Activated CD4-positive, alpha-beta T cell treated with anti-CD3 and anti-CD28 coated beads for 48 hours (primary cell): ENCODE results near the gene CRAMP1.
A peak's percentile ranks its signal among the peaks of the same experiment; 100 is the strongest.

ENCODE experiments used
- DNase-seq: peaks from one replicate; pipeline ENCODE4 v3.0.0-alpha.2; 2020

Gene CRAMP1

GRCh38 chr16:1721372-1721771 is 109.2 kb downstream of the CRAMP1 start:
- DNase-seq: no peak

DNA sequence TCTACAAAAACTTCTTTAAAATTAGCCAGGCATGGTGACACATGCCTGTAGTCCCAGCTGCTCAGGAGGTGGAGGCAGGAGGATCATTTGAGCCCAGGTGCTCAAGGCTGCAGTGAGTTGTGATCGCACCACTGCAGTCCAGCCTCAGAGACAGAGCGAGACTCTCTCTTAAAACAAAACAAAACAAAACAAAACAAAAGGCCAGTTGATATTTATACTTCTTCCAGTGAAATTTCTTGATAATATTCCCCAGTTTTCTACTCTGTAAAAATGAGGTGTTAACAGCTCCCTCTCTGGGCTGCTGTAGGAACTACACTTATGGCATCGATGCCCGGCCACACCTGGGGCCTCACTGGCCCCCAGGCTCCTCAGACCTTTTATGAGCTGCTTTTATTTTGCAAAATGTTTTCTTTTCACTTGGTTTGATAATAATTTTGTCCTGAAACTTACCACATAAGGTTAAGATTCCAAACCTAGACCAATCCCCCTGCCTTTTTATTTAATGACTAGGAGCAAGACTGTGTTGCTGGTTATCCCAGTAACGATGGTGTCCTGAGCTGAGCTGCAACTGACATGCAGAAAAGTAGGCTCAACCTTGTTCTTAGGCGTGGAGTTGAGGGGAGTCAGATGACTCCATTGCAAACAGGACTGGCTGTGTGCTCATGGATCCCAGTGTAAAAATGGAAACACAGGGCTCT is 111.4 kb downstream of the CRAMP1 start:
- peak; percentile 56 for DNase-seq

GRCh38 chr16:1724491-1724890 is 112.3 kb downstream of the CRAMP1 start:
- no peak for DNase-seq

DNA sequence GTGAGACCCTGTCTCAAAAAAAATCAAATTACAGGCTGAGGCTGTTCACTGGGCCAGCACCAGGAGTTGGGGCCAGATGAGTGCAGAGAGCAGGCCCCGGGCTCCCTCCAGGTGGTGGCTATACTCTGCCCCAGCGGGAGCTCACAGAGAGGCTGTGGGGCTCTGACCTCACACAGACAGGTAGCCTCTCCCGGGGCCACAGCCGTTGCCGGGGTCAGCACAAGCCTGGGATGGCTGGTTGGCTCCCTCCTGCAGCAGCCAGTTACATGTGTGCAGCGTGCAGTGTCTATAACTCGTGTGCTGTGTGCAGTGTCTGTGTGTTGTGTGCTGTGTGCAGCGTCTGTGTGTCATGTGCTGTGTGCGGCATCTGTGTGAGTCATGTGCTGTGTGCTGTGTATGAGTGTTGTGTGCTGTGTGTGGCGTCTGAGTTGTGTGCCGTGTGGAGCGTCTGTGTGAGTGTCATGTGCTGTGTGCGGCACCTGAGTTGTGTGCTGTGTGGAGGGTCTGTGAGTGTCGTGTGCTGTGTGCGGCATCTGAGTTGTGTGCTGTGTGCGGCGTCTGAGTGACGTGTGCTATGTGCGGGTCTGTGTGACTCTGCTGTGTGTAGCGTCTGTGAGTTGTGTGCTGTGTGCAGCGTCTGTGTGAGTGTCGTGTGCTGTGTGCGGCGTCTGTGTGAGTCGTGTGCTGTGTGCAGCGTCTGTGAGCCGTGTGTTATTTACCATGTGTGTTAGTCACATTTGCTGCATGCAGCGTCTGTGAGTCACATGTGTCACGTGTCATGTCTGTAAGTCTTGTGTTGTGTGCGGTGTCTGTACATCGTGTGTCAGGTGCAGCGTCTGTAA is 114.7 kb downstream of the CRAMP1 start:
- no peak for DNase-seq
